Neural progenitor cell (in vitro differentiated cells): ENCODE results near the gene VAV3. TPM values are rescaled to one million over a fixed set of nuclear protein-coding genes. Genes with fewer than 3 reads are reported as not detected.
"Not testable (repeated sequence)": the region's sequence is repeated elsewhere in the genome, so short reads cannot be mapped to it uniquely, and the experiment has no call there.

Experiments used
- DNase-seq: peaks from one replicate; pipeline ENCODE4 v3.0.0-alpha.2; 2016; ENCODE audit warnings: low spot score
- H2AFZ ChIP-seq: fragments of 200-600 bp; sonication (generic); replicated peaks from 2 replicates; pipeline ENCODE4 v1.6.1; 2016; ENCODE audit warnings: antibody characterized with exemption
- H3F3A ChIP-seq: fragments of 200-600 bp; sonication (generic); 2 replicates; pipeline ENCODE4 v1.6.1; 2016; ENCODE audit warnings: antibody characterized with exemption, low read depth
- H3K27ac ChIP-seq: fragments of 200-600 bp; sonication (generic); 2 replicates; pipeline ENCODE4 v1.5.1; 2016; ENCODE audit warnings: mild to moderate bottlenecking
- H3K27me3 ChIP-seq: fragments of 200-600 bp; sonication (generic); 2 replicates; pipeline ENCODE4 v1.6.1; 2016; ENCODE audit warnings: mild to moderate bottlenecking, moderate library complexity
- H3K36me3 ChIP-seq: fragments of 200-600 bp; sonication (generic); 2 replicates; pipeline ENCODE4 v1.5.1; 2016
- H3K4me1 ChIP-seq: fragments of 200-600 bp; sonication (generic); 2 replicates; pipeline ENCODE4 v1.6.1; 2016; ENCODE audit warnings: mixed run types
- H3K4me2 ChIP-seq: fragments of 200-600 bp; sonication (generic); 2 replicates; pipeline ENCODE4 v1.6.1; 2016
- H3K4me3 ChIP-seq: fragments of 200-600 bp; sonication (generic); 2 replicates; pipeline ENCODE4 v1.5.1; 2016
- H3K79me2 ChIP-seq: fragments of 200-600 bp; sonication (generic); 2 replicates; pipeline ENCODE4 v1.6.1; 2016; ENCODE audit warnings: low read depth
- H3K9ac ChIP-seq: fragments of 200-600 bp; sonication (generic); 2 replicates; pipeline ENCODE4 v1.6.1; 2016
- H3K9me3 ChIP-seq: fragments of 200-600 bp; sonication (generic); 2 replicates; pipeline ENCODE4 v1.5.1; 2016; ENCODE audit warnings: low read depth
- H4K20me1 ChIP-seq: fragments of 200-600 bp; sonication (generic); 2 replicates; pipeline ENCODE4 v1.6.1; 2016; ENCODE audit warnings: low read depth
- H3K27ac Mint-ChIP-seq: 3 replicates; pipeline ENCODE4 v1.8.0; 2021; ENCODE audit warnings: mixed read lengths
- H3K27me3 Mint-ChIP-seq: 2 replicates; pipeline ENCODE4 v1.8.0; 2022; ENCODE audit warnings: low read depth, mild to moderate bottlenecking, inconsistent platforms, moderate library complexity, mixed read lengths; ENCODE audit not compliant: insufficient read depth
- H3K36me3 Mint-ChIP-seq: 3 replicates; pipeline ENCODE4 v1.8.0; 2021; ENCODE audit warnings: mixed read lengths
- H3K4me1 Mint-ChIP-seq: 3 replicates; pipeline ENCODE4 v1.8.0; 2021; ENCODE audit warnings: mixed read lengths
- H3K4me3 Mint-ChIP-seq: 3 replicates; pipeline ENCODE4 v1.8.0; 2021; ENCODE audit warnings: mild to moderate bottlenecking, moderate library complexity, mixed read lengths
- H3K9me3 Mint-ChIP-seq: 3 replicates; pipeline ENCODE4 v1.8.0; 2020; ENCODE audit warnings: mixed read lengths
- EZH2 ChIP-seq: fragments of 200-600 bp; sonication (generic); IDR thresholded peaks from 2 replicates; pipeline ENCODE4 v1.6.1; 2017; ENCODE audit warnings: antibody characterized with exemption, mild to moderate bottlenecking, moderate library complexity
- EZH2phosphoT487 ChIP-seq: fragments of 200-600 bp; sonication (generic); IDR thresholded peaks from 2 replicates; pipeline ENCODE4 v1.6.1; 2017; ENCODE audit warnings: antibody characterized with exemption
- total RNA-seq: library from RNA; depleted of rRNA; stranded (reverse); fragments of >200 nt; gene quantifications from 2 replicates; pipeline ENCODE4 v1.2.3, GENCODE V29; 2015; ENCODE audit warnings: low replicate concordance
- TF ChIP-seq, protein P1 (sequence below): fragments of 200-600 bp; sonication (generic); IDR thresholded peaks from 2 replicates; pipeline ENCODE4 v1.5.1; 2017; ENCODE audit warnings: antibody characterized with exemption, mild to moderate bottlenecking

The VAV3 gene
- total RNA-seq, 1 donor from 2014 or later, result 1.7 TPM

DNA sequence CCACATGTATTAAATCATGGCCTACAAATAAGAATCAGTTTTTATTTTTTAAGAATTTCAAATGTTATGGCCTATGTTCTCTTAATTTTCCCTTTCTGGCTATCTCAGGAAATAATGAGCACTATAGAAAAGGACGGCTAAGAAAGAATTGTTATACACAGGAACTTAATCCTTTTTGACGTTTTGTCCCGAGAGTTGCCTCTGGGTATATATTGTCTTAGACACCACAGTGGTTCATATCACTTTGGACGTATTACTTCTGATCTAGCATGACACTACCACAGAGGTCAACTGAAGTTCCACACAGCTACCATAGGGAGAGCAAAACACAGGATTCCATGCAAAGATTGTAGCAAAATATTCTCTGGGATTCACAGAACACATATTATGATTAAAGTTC, 307.6 kb downstream of the VAV3 start:
- Mint-ChIP-seq H3K4me1 (peaks cover 8% of the 10 kb centered on the region), H3K27me3 (no peaks in the 10 kb centered on the region), H3K36me3 (no peaks in the 10 kb centered on the region), H3K9me3 (no peaks in the 10 kb centered on the region), H3K4me3 (no peak overlapping the region), H3K27ac (no peak overlapping the region)
- Histone ChIP-seq H3K36me3 (no peaks in the 10 kb centered on the region), H2AFZ (no peak overlapping the region), H3K27me3 (no peaks in the 10 kb centered on the region), H3K27ac (no peak overlapping the region), H4K20me1 (no peaks in the 10 kb centered on the region), H3K4me3 (no peak overlapping the region), H3K4me2 (no peak overlapping the region), H3K9me3 (no peaks in the 10 kb centered on the region), H3K9ac (no peak overlapping the region), H3K4me1 (no peaks in the 10 kb centered on the region), H3F3A (no peaks in the 10 kb centered on the region), H3K79me2 (no peaks in the 10 kb centered on the region)
- TF ChIP-seq, protein P1, sequence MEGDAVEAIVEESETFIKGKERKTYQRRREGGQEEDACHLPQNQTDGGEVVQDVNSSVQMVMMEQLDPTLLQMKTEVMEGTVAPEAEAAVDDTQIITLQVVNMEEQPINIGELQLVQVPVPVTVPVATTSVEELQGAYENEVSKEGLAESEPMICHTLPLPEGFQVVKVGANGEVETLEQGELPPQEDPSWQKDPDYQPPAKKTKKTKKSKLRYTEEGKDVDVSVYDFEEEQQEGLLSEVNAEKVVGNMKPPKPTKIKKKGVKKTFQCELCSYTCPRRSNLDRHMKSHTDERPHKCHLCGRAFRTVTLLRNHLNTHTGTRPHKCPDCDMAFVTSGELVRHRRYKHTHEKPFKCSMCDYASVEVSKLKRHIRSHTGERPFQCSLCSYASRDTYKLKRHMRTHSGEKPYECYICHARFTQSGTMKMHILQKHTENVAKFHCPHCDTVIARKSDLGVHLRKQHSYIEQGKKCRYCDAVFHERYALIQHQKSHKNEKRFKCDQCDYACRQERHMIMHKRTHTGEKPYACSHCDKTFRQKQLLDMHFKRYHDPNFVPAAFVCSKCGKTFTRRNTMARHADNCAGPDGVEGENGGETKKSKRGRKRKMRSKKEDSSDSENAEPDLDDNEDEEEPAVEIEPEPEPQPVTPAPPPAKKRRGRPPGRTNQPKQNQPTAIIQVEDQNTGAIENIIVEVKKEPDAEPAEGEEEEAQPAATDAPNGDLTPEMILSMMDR, result no peak
- TF ChIP-seq EZH2 (no peak), EZH2phosphoT487 (no peak)
- DNase-seq, result no peak

DNA sequence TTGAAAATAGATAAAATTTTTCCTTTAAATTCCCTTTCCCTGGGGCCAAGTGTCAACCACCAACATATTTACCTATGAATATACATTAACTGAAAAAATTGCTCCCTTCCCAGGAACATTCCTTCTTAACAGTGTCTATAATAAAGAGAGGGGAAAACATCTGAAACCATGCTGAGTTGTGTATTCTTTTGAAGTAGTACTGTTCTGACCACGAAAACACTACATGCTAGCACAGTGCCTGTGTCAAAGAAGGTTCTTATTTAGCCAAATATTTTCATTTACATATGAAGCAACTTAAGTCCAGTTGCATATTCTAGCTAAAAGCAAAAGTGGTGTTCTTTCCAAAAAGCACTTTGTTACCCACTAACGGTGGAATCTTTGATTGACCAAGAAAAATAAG, 311.2 kb downstream of the VAV3 start:
- H3K36me3 ChIP-seq, result no peaks in the 10 kb centered on the region
- Mint-ChIP-seq H3K4me3 (no peak overlapping the region), H3K27ac (no peak overlapping the region)

DNA sequence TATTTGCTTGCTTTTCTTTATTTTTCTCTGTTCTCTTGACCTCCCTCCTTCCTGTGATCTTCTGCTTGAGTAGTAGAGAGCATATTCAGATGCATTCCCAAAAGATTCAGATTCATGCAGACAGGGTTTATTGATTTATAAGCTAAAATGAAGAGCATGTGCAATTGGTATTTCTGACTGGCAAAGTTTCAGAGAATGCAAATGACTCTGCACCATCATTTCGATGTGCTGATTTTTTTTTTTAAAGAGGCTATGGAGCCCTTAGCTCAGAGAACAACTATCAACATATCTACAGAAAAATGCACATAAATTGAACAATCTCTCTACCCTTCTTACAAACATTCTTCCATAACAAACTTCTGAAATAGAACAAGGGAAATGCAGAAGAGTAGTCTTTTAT, 312.0 kb downstream of the VAV3 start:
- H3K9me3 ChIP-seq, result no peaks in the 10 kb centered on the region
- no peaks in the 10 kb centered on the region for H3K79me2 ChIP-seq
- H3K27ac Mint-ChIP-seq, result no peak overlapping the region
- no peak overlapping the region for H3K4me2 ChIP-seq
- H3K27ac ChIP-seq, result no peak overlapping the region
- H3K4me1 ChIP-seq, result no peaks in the 10 kb centered on the region
- no peak overlapping the region for H3K4me3 Mint-ChIP-seq
- no peak overlapping the region for H2AFZ ChIP-seq
- no peaks in the 10 kb centered on the region for H3F3A ChIP-seq
- H3K27me3 Mint-ChIP-seq, result no peaks in the 10 kb centered on the region
- no peaks in the 10 kb centered on the region for H3K36me3 ChIP-seq
- H3K4me3 ChIP-seq, result no peak overlapping the region
- peaks cover 8% of the 10 kb centered on the region for H3K4me1 Mint-ChIP-seq
- no peaks in the 10 kb centered on the region for H3K9me3 Mint-ChIP-seq
- no peaks in the 10 kb centered on the region for H3K36me3 Mint-ChIP-seq
- H4K20me1 ChIP-seq, result no peaks in the 10 kb centered on the region
- no peak for DNase-seq
- TF ChIP-seq, protein P1, result no peak
- TF ChIP-seq EZH2 (no peak), EZH2phosphoT487 (no peak)
- H3K27me3 ChIP-seq, result no peaks in the 10 kb centered on the region
- no peak overlapping the region for H3K9ac ChIP-seq

More for the DNA sequence above, 311.2 kb downstream of the VAV3 start:
- TF ChIP-seq, protein P1, result no peak
- TF ChIP-seq EZH2phosphoT487 (no peak), EZH2 (no peak)
- Mint-ChIP-seq H3K9me3 (no peaks in the 10 kb centered on the region), H3K27me3 (no peaks in the 10 kb centered on the region), H3K36me3 (no peaks in the 10 kb centered on the region), H3K4me1 (peaks cover 8% of the 10 kb centered on the region)
- Histone ChIP-seq H4K20me1 (no peaks in the 10 kb centered on the region), H3F3A (no peaks in the 10 kb centered on the region), H3K4me2 (no peak overlapping the region), H3K4me1 (no peaks in the 10 kb centered on the region), H3K4me3 (no peak overlapping the region), H3K79me2 (no peaks in the 10 kb centered on the region), H3K27ac (no peak overlapping the region), H3K9me3 (no peaks in the 10 kb centered on the region), H3K9ac (no peak overlapping the region), H2AFZ (no peak overlapping the region), H3K27me3 (no peaks in the 10 kb centered on the region)
- no peak for DNase-seq

DNA sequence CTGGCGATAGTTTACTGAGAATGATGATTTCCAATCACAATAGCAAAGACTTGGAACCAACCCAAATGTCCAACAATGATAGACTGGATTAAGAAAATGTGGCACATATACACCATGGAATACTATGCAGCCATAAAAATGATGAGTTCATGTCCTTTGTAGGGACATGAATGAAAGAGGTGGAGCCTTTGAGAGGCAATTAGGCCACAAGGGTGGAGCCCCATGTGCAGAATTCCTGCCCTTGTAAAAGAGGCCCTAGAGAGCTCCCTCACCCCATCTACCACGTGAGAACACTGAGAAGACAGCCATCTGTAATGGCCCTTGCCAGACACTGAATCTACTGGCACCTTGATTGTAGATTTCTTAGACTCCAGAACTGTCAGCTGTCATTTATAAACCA, 314.2 kb downstream of the VAV3 start:
- not testable (repeated sequence) for H3K4me3 ChIP-seq, H3K27me3 Mint-ChIP-seq, H3K36me3 Mint-ChIP-seq, H3K9me3 ChIP-seq, H3K27me3 ChIP-seq, H3K4me3 Mint-ChIP-seq, H3K27ac Mint-ChIP-seq, H3K4me2 ChIP-seq, H2AFZ ChIP-seq, H3K4me1 ChIP-seq, DNase-seq, H3K9ac ChIP-seq, H3K36me3 ChIP-seq, H4K20me1 ChIP-seq, H3K79me2 ChIP-seq, H3K9me3 Mint-ChIP-seq, H3K27ac ChIP-seq, H3F3A ChIP-seq
- peaks cover 11% of the 10 kb centered on the region for H3K4me1 Mint-ChIP-seq
